ENCODE results near the gene CCL5. TPM values are rescaled to one million over a fixed set of nuclear protein-coding genes. Genes with fewer than 3 reads are reported as not detected.

The CCL5 gene
- total and polyA plus RNA-seq, 10 donors = 26.0 to 93.2 (median 64.3) TPM

GRCh38 chr17:35875800-35876139 lies 4.4 kb downstream of the CCL5 start:
- Histone ChIP-seq H3K27ac (peak overlapping the region in 4 of 8 donors; percentile 35 to 84 (median 72)), H3K4me1 (peaks cover 0 to 69% (median 27%) of the 10 kb centered on the region in 6 donors), H3K4me3 (peak overlapping the region in 2 of 8 donors; percentile 28 to 69), H3K36me3 (peaks cover 0 to 10% (median 0%) of the 10 kb centered on the region in 6 donors), H3K27me3 (replicated peaks in 1 of 7) (peaks cover 0 to 8% (median 0%) of the 10 kb centered on the region in 7 donors), H3K9me3 (no peaks in the 10 kb centered on the region)
- WGBS, 5 donors = 30 to 48% (median 39%) methylated on average over 3 of the region's 3 CpGs
- intact Hi-C loops (cut with DNase I; ENCODE audit: low total_unique reads) = no loop called here
- TF ChIP-seq POLR2AphosphoS5 (IDR thresholded peaks at IDR 0.05) = no peak
- TF ChIP-seq CTCF (IDR thresholded peaks at IDR 0.05 in 8 of 11, conservative IDR thresholded peaks at IDR 0.05 in 3 of 11) = no peak
- TF ChIP-seq POLR2A (IDR thresholded peaks at IDR 0.05) = no peak
- DNase-seq = no peak

GRCh38 chr17:35875072-35875799 lies 4.9 kb downstream of the CCL5 start:
- intact Hi-C loops (cut with DNase I; ENCODE audit: low total_unique reads) = no loop called here
- DNase-seq = no peak
- Histone ChIP-seq H3K36me3 (peaks cover 0 to 10% (median 0%) of the 10 kb centered on the region in 6 donors), H3K9me3 (no peaks in the 10 kb centered on the region), H3K4me3 (peak overlapping the region in 2 of 8 donors; percentile 28 to 69), H3K4me1 (peaks cover 0 to 64% (median 24%) of the 10 kb centered on the region in 6 donors), H3K27ac (peak overlapping the region in 4 of 8 donors; percentile 35 to 84 (median 72)), H3K27me3 (replicated peaks in 1 of 7) (peaks cover 0 to 8% (median 0%) of the 10 kb centered on the region in 7 donors)
- 26 to 40% (median 32%) methylated on average over 5 of the region's 5 CpGs for WGBS, 5 donors
- TF ChIP-seq POLR2AphosphoS5 (IDR thresholded peaks at IDR 0.05) (peak in 1 of 3 donors; percentile 47), CTCF (IDR thresholded peaks at IDR 0.05 in 8 of 11, conservative IDR thresholded peaks at IDR 0.05 in 3 of 11) (no peak), POLR2A (IDR thresholded peaks at IDR 0.05) (no peak)

- peaks cover 0 to 55% (median 22%) of the 10 kb centered on the region in 6 donors for H3K4me1 ChIP-seq
- no peak for DNase-seq
- peaks cover 0 to 10% (median 0%) of the 10 kb centered on the region in 6 donors for H3K36me3 ChIP-seq
- H3K4me3 ChIP-seq = no peak overlapping the region
- peaks cover 0 to 8% (median 0%) of the 10 kb centered on the region in 7 donors for H3K27me3 ChIP-seq (replicated peaks in 1 of 7)
- no peaks in the 10 kb centered on the region for H3K9me3 ChIP-seq
- 94 to 96% (median 94%) methylated on average over 12 of the region's 12 CpGs for WGBS, 5 donors
- intact Hi-C loops (cut with DNase I; ENCODE audit: low total_unique reads) = no loop called here
- H3K27ac ChIP-seq = no peak overlapping the region
- TF ChIP-seq POLR2A (IDR thresholded peaks at IDR 0.05) (no peak), CTCF (IDR thresholded peaks at IDR 0.05 in 8 of 11, conservative IDR thresholded peaks at IDR 0.05 in 3 of 11) (no peak), POLR2AphosphoS5 (IDR thresholded peaks at IDR 0.05) (no peak)
These were observed 7.8 kb downstream of the CCL5 start for GRCh38 chr17:35872196-35872980.
